Right atrium auricular region (tissue), 2 donors: Measurements from ENCODE around the gene CNGA4. TPM values are rescaled to one million over a fixed set of nuclear protein-coding genes. Genes with fewer than 3 reads are reported as not detected.

Experiments
- DNase-seq: peaks from one replicate; pipeline ENCODE4 v3.0.0-alpha.2; 2019; ENCODE audit warnings: low spot score
- H3K27ac ChIP-seq, 2 donors: fragments of 200-600 bp; sonication (generic); 1 replicate in 1 of 2; 2 replicates in 1 of 2; pipeline ENCODE4 v1.5.1; 2016 to 2019
- H3K27me3 ChIP-seq, 2 donors: fragments of 200-600 bp; sonication (generic); one replicate each; pipeline versions ENCODE4 v1.5.1 to v1.6.0; 2017 to 2019
- H3K36me3 ChIP-seq: fragments of 200-600 bp; sonication (generic); one replicate; pipeline ENCODE4 v1.5.1; 2016
- H3K4me1 ChIP-seq, 2 donors: fragments of 200-600 bp; sonication (generic); one replicate each; pipeline versions ENCODE4 v1.5.1 to v1.6.0; 2017 to 2019
- H3K4me3 ChIP-seq, 2 donors: fragments of 200-600 bp; sonication (generic); 1 replicate in 1 of 2; 2 replicates in 1 of 2; pipeline ENCODE4 v1.5.1; 2017 to 2019; ENCODE audit warnings: mild to moderate bottlenecking in 1 of 2, moderate library complexity in 1 of 2
- H3K9me3 ChIP-seq, 2 donors: fragments of 200-600 bp; sonication (generic); one replicate each; pipeline ENCODE4 v1.5.1; 2019
- total RNA-seq, 2 donors: library from RNA; depleted of rRNA; stranded (reverse); fragments of >200 nt; gene quantifications; one replicate each; pipeline ENCODE4 v1.1.0, GENCODE V29; 2016
- TF ChIP-seq, protein P1 (sequence below), 2 donors: fragments of 200-600 bp; sonication (generic); IDR thresholded peaks; one replicate each; pipeline ENCODE4 v1.5.1; 2019; ENCODE audit warnings: antibody characterized with exemption in 2 of 2

The CNGA4 gene, protein sequence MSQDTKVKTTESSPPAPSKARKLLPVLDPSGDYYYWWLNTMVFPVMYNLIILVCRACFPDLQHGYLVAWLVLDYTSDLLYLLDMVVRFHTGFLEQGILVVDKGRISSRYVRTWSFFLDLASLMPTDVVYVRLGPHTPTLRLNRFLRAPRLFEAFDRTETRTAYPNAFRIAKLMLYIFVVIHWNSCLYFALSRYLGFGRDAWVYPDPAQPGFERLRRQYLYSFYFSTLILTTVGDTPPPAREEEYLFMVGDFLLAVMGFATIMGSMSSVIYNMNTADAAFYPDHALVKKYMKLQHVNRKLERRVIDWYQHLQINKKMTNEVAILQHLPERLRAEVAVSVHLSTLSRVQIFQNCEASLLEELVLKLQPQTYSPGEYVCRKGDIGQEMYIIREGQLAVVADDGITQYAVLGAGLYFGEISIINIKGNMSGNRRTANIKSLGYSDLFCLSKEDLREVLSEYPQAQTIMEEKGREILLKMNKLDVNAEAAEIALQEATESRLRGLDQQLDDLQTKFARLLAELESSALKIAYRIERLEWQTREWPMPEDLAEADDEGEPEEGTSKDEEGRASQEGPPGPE
- not detected for total RNA-seq

DNA sequence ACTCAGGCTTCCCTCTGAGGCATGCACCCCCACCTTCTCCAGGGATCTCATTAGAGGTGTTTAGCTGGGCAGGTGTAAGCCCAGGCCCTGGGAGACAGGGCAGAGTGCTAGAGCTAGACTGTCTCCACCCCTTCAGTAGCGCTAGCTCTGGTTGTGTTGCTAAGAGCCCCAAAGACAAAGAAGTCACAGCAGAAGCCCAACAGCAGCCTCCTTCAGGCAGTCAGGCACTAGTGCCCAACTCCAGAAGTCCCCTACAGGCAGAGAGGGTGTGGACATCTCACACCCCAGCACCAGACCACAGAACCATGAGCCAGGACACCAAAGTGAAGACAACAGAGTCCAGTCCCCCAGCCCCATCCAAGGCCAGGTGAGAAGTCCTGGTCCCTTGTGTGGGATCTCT lies at the start of gene CNGA4:
TSS of gene CNGA4 (plus strand) at position 188 of the 400 bp plus-strand sequence. CDS start at position 306, 118 bp downstream.
- H3K4me3 ChIP-seq, result no peak within 1 kb of the TSS
- no peak for DNase-seq
- H3K4me1 ChIP-seq, result peaks cover 0 to 3% of the 10 kb centered on the region in 2 donors
- no peak within 1 kb of the TSS for H3K27ac ChIP-seq
- H3K27me3 ChIP-seq, result no peaks in the 10 kb centered on the region
- H3K9me3 ChIP-seq, result no peaks in the 10 kb centered on the region
- TF ChIP-seq, protein P1, sequence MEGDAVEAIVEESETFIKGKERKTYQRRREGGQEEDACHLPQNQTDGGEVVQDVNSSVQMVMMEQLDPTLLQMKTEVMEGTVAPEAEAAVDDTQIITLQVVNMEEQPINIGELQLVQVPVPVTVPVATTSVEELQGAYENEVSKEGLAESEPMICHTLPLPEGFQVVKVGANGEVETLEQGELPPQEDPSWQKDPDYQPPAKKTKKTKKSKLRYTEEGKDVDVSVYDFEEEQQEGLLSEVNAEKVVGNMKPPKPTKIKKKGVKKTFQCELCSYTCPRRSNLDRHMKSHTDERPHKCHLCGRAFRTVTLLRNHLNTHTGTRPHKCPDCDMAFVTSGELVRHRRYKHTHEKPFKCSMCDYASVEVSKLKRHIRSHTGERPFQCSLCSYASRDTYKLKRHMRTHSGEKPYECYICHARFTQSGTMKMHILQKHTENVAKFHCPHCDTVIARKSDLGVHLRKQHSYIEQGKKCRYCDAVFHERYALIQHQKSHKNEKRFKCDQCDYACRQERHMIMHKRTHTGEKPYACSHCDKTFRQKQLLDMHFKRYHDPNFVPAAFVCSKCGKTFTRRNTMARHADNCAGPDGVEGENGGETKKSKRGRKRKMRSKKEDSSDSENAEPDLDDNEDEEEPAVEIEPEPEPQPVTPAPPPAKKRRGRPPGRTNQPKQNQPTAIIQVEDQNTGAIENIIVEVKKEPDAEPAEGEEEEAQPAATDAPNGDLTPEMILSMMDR (IDR thresholded peaks at IDR 0.05), result no peak
- H3K36me3 ChIP-seq, result no peaks in the 10 kb centered on the region

DNA sequence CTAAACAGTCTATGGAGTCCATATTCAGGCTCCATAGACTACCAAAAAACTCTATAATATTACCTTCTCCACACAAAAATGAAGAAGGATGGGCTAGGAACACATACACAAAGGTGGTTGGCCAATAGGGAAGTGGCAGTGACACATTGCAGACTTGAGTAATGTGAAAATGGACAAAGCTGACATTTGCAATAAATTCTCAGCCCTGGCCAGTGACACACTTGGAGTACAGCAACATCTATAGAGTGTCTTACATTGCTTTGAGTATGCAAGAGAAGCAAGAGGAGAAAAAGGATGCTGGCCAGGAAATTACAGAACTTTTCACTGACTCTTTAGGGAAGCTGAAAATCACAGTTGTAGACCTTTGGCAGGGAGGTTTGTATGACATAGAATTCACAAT lies 47.1 kb upstream of the CNGA4 start:
- Histone ChIP-seq H3K9me3 (no peaks in the 10 kb centered on the region), H3K4me3 (no peak overlapping the region), H3K27me3 (no peaks in the 10 kb centered on the region), H3K27ac (no peak overlapping the region), H3K4me1 (no peaks in the 10 kb centered on the region), H3K36me3 (no peaks in the 10 kb centered on the region)
- TF ChIP-seq, protein P1 (IDR thresholded peaks at IDR 0.05), result no peak
- no peak for DNase-seq

DNA sequence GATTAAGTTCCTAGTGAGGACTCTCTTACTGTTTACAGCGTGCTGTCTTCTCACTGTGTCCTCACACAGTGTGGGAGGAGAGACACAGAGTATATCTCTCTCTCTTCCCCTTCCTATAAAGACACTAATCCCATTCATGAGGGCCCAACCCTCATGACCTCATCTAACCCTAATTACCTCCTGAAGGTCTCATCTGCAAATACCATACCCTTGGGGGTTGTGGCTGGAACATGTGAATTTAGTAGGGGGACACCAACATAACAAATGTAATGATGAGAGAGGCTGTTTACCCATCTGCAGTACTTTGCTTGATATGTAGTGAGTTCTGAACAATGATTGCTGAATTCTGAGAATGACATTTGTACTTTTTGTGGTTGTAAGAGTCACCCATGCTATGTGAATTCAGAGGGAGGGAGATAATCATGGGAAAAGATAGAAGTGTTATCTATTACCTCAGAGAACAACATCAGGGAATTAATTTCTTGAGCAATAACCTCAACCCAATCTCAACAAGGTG lies 44.8 kb upstream of the CNGA4 start:
- Histone ChIP-seq H3K27ac (no peak overlapping the region), H3K27me3 (no peaks in the 10 kb centered on the region), H3K36me3 (no peaks in the 10 kb centered on the region), H3K4me1 (no peaks in the 10 kb centered on the region), H3K4me3 (no peak overlapping the region), H3K9me3 (no peaks in the 10 kb centered on the region)
- no peak for DNase-seq
- TF ChIP-seq, protein P1 (IDR thresholded peaks at IDR 0.05), result no peak

DNA sequence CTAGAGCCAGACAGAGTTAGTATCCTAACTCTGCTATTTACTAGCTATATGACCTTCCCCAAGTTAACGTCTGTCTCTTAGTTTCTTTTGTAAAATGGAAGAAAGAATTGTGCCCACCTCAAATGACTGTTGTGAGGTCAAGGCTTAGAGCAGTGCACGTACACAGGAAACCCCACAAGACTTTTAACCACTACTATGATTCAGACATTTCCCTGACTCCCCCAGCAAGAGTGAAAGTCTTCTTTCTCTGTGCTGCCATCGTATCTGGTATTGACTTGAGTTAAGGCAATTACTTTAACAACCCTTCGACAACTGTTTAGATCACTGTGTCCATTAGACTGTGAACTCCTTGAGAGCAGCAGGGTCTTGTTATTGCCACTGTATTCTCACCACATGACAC lies 42.5 kb upstream of the CNGA4 start:
- TF ChIP-seq, protein P1 (IDR thresholded peaks at IDR 0.05), result no peak
- H3K36me3 ChIP-seq, result no peaks in the 10 kb centered on the region
- DNase-seq, result no peak
- H3K9me3 ChIP-seq, result no peaks in the 10 kb centered on the region
- H3K27me3 ChIP-seq, result no peaks in the 10 kb centered on the region
- H3K4me3 ChIP-seq, result no peak overlapping the region
- H3K4me1 ChIP-seq, result no peaks in the 10 kb centered on the region
- no peak overlapping the region for H3K27ac ChIP-seq

DNA sequence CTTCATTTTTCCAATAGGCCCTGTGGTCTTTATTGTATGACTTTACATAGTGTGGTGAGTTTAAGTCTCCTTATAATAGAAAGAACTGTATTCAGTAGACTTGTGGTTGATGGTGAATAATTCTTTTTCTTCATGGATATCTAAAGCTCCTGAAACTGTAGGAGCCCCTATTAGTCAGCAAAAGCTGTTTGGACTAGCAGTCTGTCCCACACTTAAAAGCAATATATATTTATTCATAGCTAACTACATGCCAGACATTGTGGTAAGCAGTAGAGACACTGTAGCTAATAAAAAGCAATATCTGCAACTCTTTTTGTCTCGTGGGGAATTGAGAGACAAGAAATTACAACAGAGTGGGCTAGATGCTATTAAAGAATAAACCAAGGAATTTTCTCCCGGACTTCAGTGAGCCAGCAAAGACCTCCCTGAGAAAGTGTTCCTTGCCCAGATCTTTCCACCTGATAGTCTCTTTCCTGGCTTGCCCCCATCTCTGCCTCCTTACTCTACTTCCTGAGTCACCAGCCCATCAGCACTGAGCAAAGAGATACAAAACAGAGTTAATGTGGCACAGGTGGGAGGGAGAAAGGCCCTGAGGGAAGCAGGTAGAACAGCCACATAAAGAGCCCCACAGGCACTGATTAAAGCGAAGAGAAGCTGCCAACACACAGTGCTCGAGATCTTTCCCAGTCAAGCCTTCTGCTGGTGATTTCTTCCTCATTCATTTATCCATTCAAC lies 41.3 kb upstream of the CNGA4 start:
- Histone ChIP-seq H3K4me3 (no peak overlapping the region), H3K27ac (no peak overlapping the region), H3K36me3 (no peaks in the 10 kb centered on the region), H3K9me3 (no peaks in the 10 kb centered on the region), H3K4me1 (no peaks in the 10 kb centered on the region), H3K27me3 (no peaks in the 10 kb centered on the region)
- TF ChIP-seq, protein P1 (IDR thresholded peaks at IDR 0.05), result no peak
- no peak for DNase-seq
